Measurements from ENCODE around the gene HDAC9.

Gene HDAC9

GRCh38 chr7:18555968-18556367 lies 60.4 kb downstream of the HDAC9 start:
- DNase-seq (ENCODE audit: low read depth in 2 of 2), result no peak

GRCh38 chr7:18558503-18558902 lies 63.0 kb downstream of the HDAC9 start:
- no peak for DNase-seq (ENCODE audit: low read depth in 2 of 2)

- DNase-seq (ENCODE audit: low read depth in 2 of 2), result no peak
These were observed 63.4 kb downstream of the HDAC9 start for GRCh38 chr7:18558910-18559309.

GRCh38 chr7:18559756-18560155 lies 64.2 kb downstream of the HDAC9 start:
- no peak for DNase-seq (ENCODE audit: low read depth in 2 of 2)

- no peak for DNase-seq (ENCODE audit: low read depth in 2 of 2)
These were observed 69.2 kb downstream of the HDAC9 start for GRCh38 chr7:18564779-18565178.

- no peak for DNase-seq (ENCODE audit: low read depth in 2 of 2)
These were observed 69.8 kb downstream of the HDAC9 start for GRCh38 chr7:18565337-18565736.

- no peak for DNase-seq (ENCODE audit: low read depth in 2 of 2)
These were observed 70.7 kb downstream of the HDAC9 start for GRCh38 chr7:18566205-18566604.

GRCh38 chr7:18566829-18567228 lies 71.3 kb downstream of the HDAC9 start:
- DNase-seq (ENCODE audit: low read depth in 2 of 2), result no peak

GRCh38 chr7:18570441-18570840 lies 74.9 kb downstream of the HDAC9 start:
- DNase-seq (ENCODE audit: low read depth in 2 of 2), result no peak

GRCh38 chr7:18570890-18571478 lies 75.4 kb downstream of the HDAC9 start:
- DNase-seq (ENCODE audit: low read depth in 2 of 2), result no peak

- no peak for DNase-seq (ENCODE audit: low read depth in 2 of 2)
These were observed 76.6 kb downstream of the HDAC9 start for GRCh38 chr7:18572154-18572553.

- DNase-seq (ENCODE audit: low read depth in 2 of 2), result no peak
These were observed 77.3 kb downstream of the HDAC9 start for GRCh38 chr7:18572885-18573284.

GRCh38 chr7:18573410-18574234 lies 78.1 kb downstream of the HDAC9 start:
- DNase-seq (ENCODE audit: low read depth in 2 of 2), result no peak

GRCh38 chr7:18574235-18574540 lies 78.6 kb downstream of the HDAC9 start:
- DNase-seq (ENCODE audit: low read depth in 2 of 2), result no peak

- no peak for DNase-seq (ENCODE audit: low read depth in 2 of 2)
These were observed 79.1 kb downstream of the HDAC9 start for GRCh38 chr7:18574676-18575075.

- no peak for DNase-seq (ENCODE audit: low read depth in 2 of 2)
These were observed 80.3 kb downstream of the HDAC9 start for GRCh38 chr7:18575622-18576572.

GRCh38 chr7:18577096-18577771 lies 81.7 kb downstream of the HDAC9 start:
- no peak for DNase-seq (ENCODE audit: low read depth in 2 of 2)

- DNase-seq (ENCODE audit: low read depth in 2 of 2), result no peak
These were observed 84.1 kb downstream of the HDAC9 start for GRCh38 chr7:18579698-18580097.

GRCh38 chr7:18580950-18581349 lies 85.4 kb downstream of the HDAC9 start:
- DNase-seq (ENCODE audit: low read depth in 2 of 2), result no peak

- DNase-seq (ENCODE audit: low read depth in 2 of 2), result no peak
These were observed 87.8 kb downstream of the HDAC9 start for GRCh38 chr7:18583305-18583704.

- no peak for DNase-seq (ENCODE audit: low read depth in 2 of 2)
These were observed 94.7 kb downstream of the HDAC9 start for GRCh38 chr7:18590241-18590640.

GRCh38 chr7:18590744-18591340 lies 95.3 kb downstream of the HDAC9 start:
- no peak for DNase-seq (ENCODE audit: low read depth in 2 of 2)
